ENCODE data around the gene ARHGAP24.

- TF ChIP-seq CTCF (conservative IDR thresholded peaks at IDR 0.05; ENCODE audit: low read depth in 2 of 2) (peak; percentile 66 to 68), POLR2AphosphoS5 (IDR thresholded peaks at IDR 0.05; ENCODE audit: low read depth) (no peak), EZH2phosphoT487 (IDR thresholded peaks at IDR 0.05; ENCODE audit: unreplicated experiment) (no peak), EZH2 (IDR thresholded peaks at IDR 0.05; ENCODE audit: low read depth, unreplicated experiment) (no peak), JUNB (IDR thresholded peaks at IDR 0.05; ENCODE audit: unreplicated experiment) (no peak), ZNF114 (CRISPR knock-in tag; IDR thresholded peaks at IDR 0.05) (no peak), CREB1 (CRISPR knock-in tag; IDR thresholded peaks at IDR 0.05; ENCODE audit: low read depth) (no peak), ZNF462 (CRISPR knock-in tag; IDR thresholded peaks at IDR 0.05) (no peak)
- TF ChIP-seq, protein P1, sequence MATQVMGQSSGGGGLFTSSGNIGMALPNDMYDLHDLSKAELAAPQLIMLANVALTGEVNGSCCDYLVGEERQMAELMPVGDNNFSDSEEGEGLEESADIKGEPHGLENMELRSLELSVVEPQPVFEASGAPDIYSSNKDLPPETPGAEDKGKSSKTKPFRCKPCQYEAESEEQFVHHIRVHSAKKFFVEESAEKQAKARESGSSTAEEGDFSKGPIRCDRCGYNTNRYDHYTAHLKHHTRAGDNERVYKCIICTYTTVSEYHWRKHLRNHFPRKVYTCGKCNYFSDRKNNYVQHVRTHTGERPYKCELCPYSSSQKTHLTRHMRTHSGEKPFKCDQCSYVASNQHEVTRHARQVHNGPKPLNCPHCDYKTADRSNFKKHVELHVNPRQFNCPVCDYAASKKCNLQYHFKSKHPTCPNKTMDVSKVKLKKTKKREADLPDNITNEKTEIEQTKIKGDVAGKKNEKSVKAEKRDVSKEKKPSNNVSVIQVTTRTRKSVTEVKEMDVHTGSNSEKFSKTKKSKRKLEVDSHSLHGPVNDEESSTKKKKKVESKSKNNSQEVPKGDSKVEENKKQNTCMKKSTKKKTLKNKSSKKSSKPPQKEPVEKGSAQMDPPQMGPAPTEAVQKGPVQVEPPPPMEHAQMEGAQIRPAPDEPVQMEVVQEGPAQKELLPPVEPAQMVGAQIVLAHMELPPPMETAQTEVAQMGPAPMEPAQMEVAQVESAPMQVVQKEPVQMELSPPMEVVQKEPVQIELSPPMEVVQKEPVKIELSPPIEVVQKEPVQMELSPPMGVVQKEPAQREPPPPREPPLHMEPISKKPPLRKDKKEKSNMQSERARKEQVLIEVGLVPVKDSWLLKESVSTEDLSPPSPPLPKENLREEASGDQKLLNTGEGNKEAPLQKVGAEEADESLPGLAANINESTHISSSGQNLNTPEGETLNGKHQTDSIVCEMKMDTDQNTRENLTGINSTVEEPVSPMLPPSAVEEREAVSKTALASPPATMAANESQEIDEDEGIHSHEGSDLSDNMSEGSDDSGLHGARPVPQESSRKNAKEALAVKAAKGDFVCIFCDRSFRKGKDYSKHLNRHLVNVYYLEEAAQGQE (IDR thresholded peaks at IDR 0.05; ENCODE audit: unreplicated experiment), result no peak
- TF ChIP-seq, protein P2, sequence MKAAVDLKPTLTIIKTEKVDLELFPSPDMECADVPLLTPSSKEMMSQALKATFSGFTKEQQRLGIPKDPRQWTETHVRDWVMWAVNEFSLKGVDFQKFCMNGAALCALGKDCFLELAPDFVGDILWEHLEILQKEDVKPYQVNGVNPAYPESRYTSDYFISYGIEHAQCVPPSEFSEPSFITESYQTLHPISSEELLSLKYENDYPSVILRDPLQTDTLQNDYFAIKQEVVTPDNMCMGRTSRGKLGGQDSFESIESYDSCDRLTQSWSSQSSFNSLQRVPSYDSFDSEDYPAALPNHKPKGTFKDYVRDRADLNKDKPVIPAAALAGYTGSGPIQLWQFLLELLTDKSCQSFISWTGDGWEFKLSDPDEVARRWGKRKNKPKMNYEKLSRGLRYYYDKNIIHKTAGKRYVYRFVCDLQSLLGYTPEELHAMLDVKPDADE (IDR thresholded peaks at IDR 0.05), result no peak
Observed at GRCh38 chr4:85756938-85757337, 282.0 kb downstream of the ARHGAP24 start.
